HK-2 (cell line): Measurements from ENCODE around the gene SEC61B.

ENCODE experiments used
- DNase-seq: peaks from one replicate; pipeline ENCODE4 v3.0.0-alpha.2; 2018; ENCODE audit not compliant: unreplicated experiment

Gene SEC61B

DNA sequence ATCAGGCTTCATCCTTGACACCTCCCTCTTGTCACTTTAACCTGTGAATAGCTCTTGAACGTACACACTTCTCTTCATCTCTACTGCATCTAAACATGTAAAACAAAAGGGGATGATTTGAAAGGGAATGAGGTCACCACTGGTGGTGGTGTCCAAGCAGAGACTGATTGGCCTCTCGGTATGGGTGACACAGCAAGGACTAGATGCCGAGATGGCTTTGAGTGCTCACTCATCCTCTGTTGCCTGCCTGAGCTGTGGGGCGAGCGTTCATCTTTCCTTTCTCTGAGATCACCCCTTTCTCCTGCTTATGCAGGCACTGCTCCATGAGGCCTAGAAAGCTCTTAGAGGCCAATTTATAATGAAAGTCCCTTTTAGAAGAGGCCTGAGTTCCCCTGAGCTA is 51.9 kb downstream of the SEC61B start:
- no peak for DNase-seq

DNA sequence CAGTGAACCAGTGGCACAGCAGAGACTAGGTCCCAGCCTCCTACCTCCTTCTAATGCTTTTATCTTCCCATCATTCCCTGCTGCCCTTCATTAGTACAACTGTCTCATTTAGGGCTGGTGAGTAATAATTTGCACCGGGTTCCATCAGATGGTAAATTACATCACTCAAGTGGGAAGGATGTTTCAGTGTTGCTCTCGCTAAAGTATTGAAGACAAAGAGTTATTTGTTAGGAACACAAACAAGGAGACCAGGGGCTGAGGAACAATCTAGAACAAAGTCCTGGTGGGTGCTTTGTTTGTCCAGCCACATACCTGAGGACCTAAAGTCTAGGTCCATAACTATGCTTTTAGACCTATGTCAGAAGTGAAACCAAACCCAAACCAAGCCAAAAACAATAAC is 52.4 kb downstream of the SEC61B start:
- DNase-seq = no peak
